Measurements from ENCODE around the gene SUSD4.

DNA sequence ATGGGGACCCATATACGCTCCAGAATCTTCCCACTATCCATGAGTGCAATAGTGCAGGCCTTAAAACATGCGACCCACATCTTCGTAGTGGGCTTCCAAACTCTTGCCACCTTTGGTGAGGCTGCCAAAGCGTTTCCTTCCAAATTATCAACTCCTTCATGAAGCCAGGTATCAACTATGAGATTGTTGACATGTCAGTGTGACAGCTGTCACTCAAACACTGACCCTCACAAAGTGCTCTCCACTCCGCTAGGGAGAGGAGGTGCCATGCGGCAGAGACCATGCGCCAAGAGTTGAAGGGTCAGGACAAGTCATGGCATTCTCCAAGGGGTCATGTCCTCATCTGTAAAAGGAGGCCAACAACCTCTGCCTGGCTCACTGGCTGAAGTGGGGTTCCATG lies 103.3 kb downstream of the SUSD4 start:
- TF ChIP-seq POLR2A (IDR thresholded peaks at IDR 0.05; ENCODE audit: low read length) (no peak), GATA1 (IDR thresholded peaks at IDR 0.05; ENCODE audit: low read depth, low read length) (no peak)

All from erythroblast (primary cell).